ENCODE data around the gene TMPRSS11A.

DNA sequence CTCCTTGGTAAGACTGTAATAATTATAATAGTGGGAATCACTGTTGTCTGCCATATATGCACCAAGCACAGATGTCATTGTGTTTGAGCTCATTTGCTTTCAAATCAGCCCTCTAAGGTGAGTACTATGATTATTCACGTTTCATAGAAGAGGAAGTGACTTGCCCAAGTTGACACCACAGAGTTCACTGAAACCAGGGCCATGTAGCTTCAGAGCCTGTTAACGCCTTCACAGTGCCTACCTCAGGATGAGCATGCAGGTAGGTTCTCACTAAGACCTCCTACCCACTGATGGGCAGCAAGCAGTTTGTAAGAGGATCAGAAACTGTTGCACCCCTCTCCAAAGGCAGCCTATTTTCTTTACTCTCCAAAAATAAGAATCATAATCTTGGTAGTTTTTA, 27.4 kb downstream of the TMPRSS11A start:
- TF ChIP-seq, protein P1, sequence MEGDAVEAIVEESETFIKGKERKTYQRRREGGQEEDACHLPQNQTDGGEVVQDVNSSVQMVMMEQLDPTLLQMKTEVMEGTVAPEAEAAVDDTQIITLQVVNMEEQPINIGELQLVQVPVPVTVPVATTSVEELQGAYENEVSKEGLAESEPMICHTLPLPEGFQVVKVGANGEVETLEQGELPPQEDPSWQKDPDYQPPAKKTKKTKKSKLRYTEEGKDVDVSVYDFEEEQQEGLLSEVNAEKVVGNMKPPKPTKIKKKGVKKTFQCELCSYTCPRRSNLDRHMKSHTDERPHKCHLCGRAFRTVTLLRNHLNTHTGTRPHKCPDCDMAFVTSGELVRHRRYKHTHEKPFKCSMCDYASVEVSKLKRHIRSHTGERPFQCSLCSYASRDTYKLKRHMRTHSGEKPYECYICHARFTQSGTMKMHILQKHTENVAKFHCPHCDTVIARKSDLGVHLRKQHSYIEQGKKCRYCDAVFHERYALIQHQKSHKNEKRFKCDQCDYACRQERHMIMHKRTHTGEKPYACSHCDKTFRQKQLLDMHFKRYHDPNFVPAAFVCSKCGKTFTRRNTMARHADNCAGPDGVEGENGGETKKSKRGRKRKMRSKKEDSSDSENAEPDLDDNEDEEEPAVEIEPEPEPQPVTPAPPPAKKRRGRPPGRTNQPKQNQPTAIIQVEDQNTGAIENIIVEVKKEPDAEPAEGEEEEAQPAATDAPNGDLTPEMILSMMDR (IDR thresholded peaks at IDR 0.05) = no peak
- TF ChIP-seq POLR2A (IDR thresholded peaks at IDR 0.05) = no peak
- TF ChIP-seq EP300 (IDR thresholded peaks at IDR 0.05) = no peak
